Glomerular visceral epithelial cell (primary cell): Measurements from ENCODE around the gene KRTAP12-4.
"Not testable (repeated sequence)": the region's sequence is repeated elsewhere in the genome, so short reads cannot be mapped to it uniquely, and the experiment has no call there.

Source experiments
- DNase-seq: peaks from one replicate; pipeline ENCODE4 v3.0.0-alpha.2; 2016; ENCODE audit errors: extremely low spot score

The KRTAP12-4 gene

GRCh38 chr21:44656868-44657267, 2.4 kb upstream of the KRTAP12-4 start:
- DNase-seq, result no peak

- DNase-seq, result no peak
Measured at GRCh38 chr21:44653656-44654575, 543 bp downstream of the KRTAP12-4 start.

- no peak for DNase-seq
Measured at GRCh38 chr21:44653123-44653522, 1.3 kb downstream of the KRTAP12-4 start.

- DNase-seq, result no peak
Measured at GRCh38 chr21:44650973-44651675, 3.3 kb downstream of the KRTAP12-4 start.

GRCh38 chr21:44650265-44650972, 4.0 kb downstream of the KRTAP12-4 start:
- no peak for DNase-seq

- no peak for DNase-seq
Measured at GRCh38 chr21:44649521-44650100, 4.8 kb downstream of the KRTAP12-4 start.

- DNase-seq, result no peak
Measured at GRCh38 chr21:44648557-44649311, 5.7 kb downstream of the KRTAP12-4 start.

GRCh38 chr21:44647222-44647552, 7.3 kb downstream of the KRTAP12-4 start:
- DNase-seq, result no peak

- DNase-seq, result not testable (repeated sequence)
Measured at GRCh38 chr21:44646366-44647221, 7.9 kb downstream of the KRTAP12-4 start, which contains the start of gene KRTAP10-11. Gene KRTAP10-11, plus strand, starts transcription at chr21:44646414. Its CDS starts 45 bp downstream, at chr21:44646459.

GRCh38 chr21:44644878-44645277, 9.6 kb downstream of the KRTAP12-4 start:
- no peak for DNase-seq

- no peak for DNase-seq
Measured at GRCh38 chr21:44643741-44644310, 10.6 kb downstream of the KRTAP12-4 start.

GRCh38 chr21:44640761-44641160, 13.7 kb downstream of the KRTAP12-4 start:
- DNase-seq, result no peak

GRCh38 chr21:44639331-44639655, 15.2 kb downstream of the KRTAP12-4 start:
- DNase-seq, result no peak

- DNase-seq, result not testable (repeated sequence)
Measured at GRCh38 chr21:44638506-44639330, 15.7 kb downstream of the KRTAP12-4 start.

GRCh38 chr21:44637851-44638348, 16.6 kb downstream of the KRTAP12-4 start:
- not testable (repeated sequence) for DNase-seq

GRCh38 chr21:44637018-44637850, 17.2 kb downstream of the KRTAP12-4 start, which contains the start of gene KRTAP10-10:
Gene KRTAP10-10, plus strand, starts transcription at chr21:44637356. Its CDS starts 62 bp downstream, at chr21:44637418.
- no peak for DNase-seq

- DNase-seq, result no peak
Measured at GRCh38 chr21:44636209-44637017, 18.0 kb downstream of the KRTAP12-4 start.
